GM10248 (cell line): ENCODE data around the gene TMEM143.

ENCODE experiments used
- CTCF ChIA-PET: fragments of 300-600 bp; sonication (Branson Sonifier 250); formaldehyde crosslinking; extraction: SDS; loops from one replicate; lab custom pipeline; 2021; ENCODE audit warnings: antibody characterized with exemption; lab: Yijun Ruan, JAX
- POLR2A ChIA-PET: fragments of 350-650 bp; sonication (Branson Sonifier 250); formaldehyde crosslinking; extraction: SDS; loops from one replicate; lab custom pipeline; 2020; ENCODE audit warnings: antibody characterized with exemption; lab: Yijun Ruan, JAX
- DNase-seq: peaks from one replicate; pipeline ENCODE4 v3.0.0; 2012; ENCODE audit errors: extremely low spot score
- CTCF ChIP-seq: IDR thresholded peaks from 2 replicates; pipeline ENCODE4 v1.5.1; 2012; ENCODE audit warnings: mild to moderate bottlenecking, low read depth; ENCODE audit errors: extremely low read depth, missing control alignments, control extremely low read depth

Gene TMEM143

DNA sequence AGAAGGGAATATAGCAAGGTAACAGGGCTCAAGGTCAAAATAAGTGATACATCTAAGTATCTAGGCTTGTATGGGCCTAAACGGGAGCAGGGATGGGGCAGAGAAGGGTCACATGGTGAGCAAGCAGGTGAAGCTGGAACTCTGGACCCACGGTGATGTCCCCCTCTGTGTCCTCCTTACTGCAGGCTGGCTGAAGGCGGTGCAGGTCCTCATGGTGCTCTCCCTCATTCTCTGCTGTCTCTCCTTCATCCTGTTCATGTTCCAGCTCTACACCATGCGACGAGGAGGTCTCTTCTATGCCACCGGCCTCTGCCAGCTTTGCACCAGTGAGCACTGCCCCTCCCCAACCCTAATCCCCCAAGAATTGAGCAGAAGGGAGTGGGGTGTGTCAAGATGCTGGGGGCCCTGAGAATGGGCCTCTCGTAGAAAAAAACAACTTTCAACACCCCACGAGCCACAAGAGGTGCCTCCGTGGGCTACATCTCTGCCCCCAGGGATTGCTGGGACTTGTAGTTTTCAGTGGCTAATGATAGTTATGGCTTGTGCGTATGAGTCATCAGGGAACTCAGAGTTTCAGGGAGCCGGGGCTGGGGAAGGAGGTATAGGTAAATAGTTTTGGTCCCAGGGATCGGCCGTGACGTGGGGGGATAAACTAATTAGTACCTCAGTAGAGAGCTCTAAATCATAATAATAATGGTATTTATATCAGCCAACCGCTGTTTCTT is 34.4 kb downstream of the TMEM143 start:
- DNase-seq = no peak
- POLR2A ChIA-PET = interaction anchor here (0.5 to 0.8 kb wide), 2 partner anchors 35 to 160 kb away, joined by 3 to 6 read pairs; partner anchors contain the start of genes SYNGR4 and TMEM143
- TF ChIP-seq CTCF = no peak
- CTCF ChIA-PET = interaction anchor here (0.8 to 10.7 kb wide), 5 partner anchors 11 to 255 kb away, joined by 3 to 248 read pairs (median 4); partner anchors contain the start of genes EMP3, KDELR1, SYNGR4 and TMEM143

- ChIA-PET CTCF (interaction anchor here (1.6 to 14.9 kb wide), 2 partner anchors 8 to 11 kb away, joined by 7 to 248 read pairs; no protein-coding TSS in a partner anchor), POLR2A (interaction anchor here (0.5 kb wide), 1 partner anchor 284 kb away, joined by 7 read pairs; no protein-coding TSS in a partner anchor)
- DNase-seq = peak; percentile 73
- no peak for TF ChIP-seq CTCF
These were observed 38.4 kb downstream of the TMEM143 start, which contains the start of gene EMP3 for GRCh38 chr19:48325265-48325910. Gene EMP3, plus strand, starts transcription at chr19:48325552. Its CDS starts 1,293 bp downstream, at chr19:48326845.

DNA sequence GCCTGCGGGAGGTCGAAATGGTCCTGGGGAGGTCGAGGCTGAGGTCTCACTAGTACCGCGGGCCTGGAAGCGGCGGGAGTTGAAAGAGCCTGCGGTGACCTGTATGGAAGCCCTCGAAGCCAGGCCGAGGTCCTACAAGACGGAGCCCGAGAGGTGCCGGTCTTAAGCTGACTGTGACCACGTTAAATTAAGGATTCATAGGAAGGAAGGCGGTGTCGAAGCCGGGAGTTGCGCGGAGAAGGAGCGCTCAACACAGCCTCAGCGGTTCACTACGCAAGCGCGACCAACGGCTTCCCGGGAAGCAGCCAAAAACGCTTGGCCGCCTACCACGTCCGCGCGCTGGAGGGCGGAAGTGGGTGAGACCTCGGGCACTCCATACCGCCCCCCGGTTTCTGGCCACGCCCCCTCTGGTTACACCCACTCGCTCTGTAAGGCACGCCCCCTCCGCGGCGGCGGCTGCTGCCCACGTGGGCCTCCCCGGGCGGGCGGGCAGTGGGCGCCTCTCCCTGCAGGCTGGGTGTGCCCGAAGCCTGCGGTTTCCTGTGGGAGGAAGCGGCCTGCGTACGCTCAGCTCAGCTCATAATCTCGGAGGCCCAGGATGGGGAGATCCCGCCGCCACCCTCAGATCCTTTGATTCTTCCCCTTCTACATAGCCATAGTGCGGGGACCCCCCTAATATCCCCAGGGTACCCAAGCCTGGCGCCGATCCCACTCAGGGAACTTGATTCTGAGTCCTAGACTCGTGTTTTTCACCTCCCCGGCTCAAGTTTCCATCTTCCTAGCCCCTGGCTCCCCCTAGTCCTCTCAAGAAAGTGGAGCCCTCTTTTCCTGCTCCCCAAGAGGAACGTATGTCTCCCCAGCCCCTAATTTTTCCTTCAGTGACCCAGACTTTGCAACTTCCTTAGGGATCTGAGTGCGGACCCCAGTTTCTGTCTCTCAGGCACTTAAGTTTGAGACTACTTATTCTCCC is 41.8 kb downstream of the TMEM143 start:
- ChIA-PET POLR2A (interaction anchor here (0.7 to 2.2 kb wide), 5 partner anchors 11 to 135 kb away, joined by 3 to 9 read pairs (median 4); partner anchors contain the start of genes SYNGR4 and TMEM143), CTCF (interaction anchor here (0.6 to 14.9 kb wide), 13 partner anchors 11 to 262 kb away, joined by 3 to 248 read pairs (median 4); partner anchors contain the start of genes KDELR1, PLA2G4C, SYNGR4 and TMEM143)
- TF ChIP-seq CTCF = no peak
- peak; percentile 95 for DNase-seq

GRCh38 chr19:48321372-48321621 is 42.4 kb downstream of the TMEM143 start:
- CTCF ChIA-PET = interaction anchor here (0.6 to 14.9 kb wide), 13 partner anchors 12 to 263 kb away, joined by 3 to 248 read pairs (median 4); partner anchors contain the start of genes KDELR1, PLA2G4C, SYNGR4 and TMEM143
- POLR2A ChIA-PET = interaction anchor here (0.5 to 2.2 kb wide), 7 partner anchors 11 to 1206 kb away, joined by 3 to 9 read pairs (median 5); partner anchors contain the start of genes SYNGR4 and TMEM143
- no peak for TF ChIP-seq CTCF
- DNase-seq = peak; percentile 98

- ChIA-PET POLR2A (no interaction called here), CTCF (interaction anchor here (0.6 to 14.9 kb wide), 9 partner anchors 9 to 268 kb away, joined by 3 to 248 read pairs (median 4); partner anchors contain the start of genes SYNGR4 and TMEM143)
- peak; percentile 88 for TF ChIP-seq CTCF
- peak; percentile 67 for DNase-seq
These were observed 43.8 kb downstream of the TMEM143 start for GRCh38 chr19:48319647-48320541.
